Ascending aorta (tissue), 2 donors: ENCODE results near the gene ATF1. TPM values are rescaled to one million over a fixed set of nuclear protein-coding genes. Genes with fewer than 3 reads are reported as not detected.

Experiments
- DNase-seq, 2 donors: peaks; one replicate each; pipeline ENCODE4 v3.0.0-alpha.2; 2019; ENCODE audit warnings: low spot score in 2 of 2
- H3K27ac ChIP-seq, 2 donors: fragments of 200-600 bp; sonication (generic); one replicate each; pipeline ENCODE4 v1.5.1; 2016 to 2017; ENCODE audit warnings: mild to moderate bottlenecking in 1 of 2
- H3K27me3 ChIP-seq: fragments of 200-600 bp; sonication (generic); one replicate; pipeline ENCODE4 v1.5.1; 2017
- H3K36me3 ChIP-seq, 2 donors: fragments of 200-600 bp; sonication (generic); one replicate each; pipeline ENCODE4 v1.5.1; 2016
- H3K4me1 ChIP-seq, 2 donors: fragments of 200-600 bp; sonication (generic); one replicate each; pipeline ENCODE4 v1.5.1; 2016 to 2017; ENCODE audit warnings: mild to moderate bottlenecking in 1 of 2
- H3K4me3 ChIP-seq, 2 donors: fragments of 200-600 bp; sonication (generic); one replicate each; pipeline ENCODE4 v1.5.1; 2016 to 2017; ENCODE audit warnings: mild to moderate bottlenecking in 1 of 2
- H3K9me3 ChIP-seq, 2 donors: fragments of 200-600 bp; sonication (generic); one replicate each; pipeline ENCODE4 v1.5.1; 2016
- intact Hi-C: fragments of 100-400 bp; cut with DNase I; formaldehyde crosslinking; loops from one replicate; pipeline ENCODE4 v1.15.1; 2023
- total RNA-seq: library from RNA; depleted of rRNA; stranded (reverse); fragments of >200 nt; gene quantifications from one replicate; pipeline ENCODE4 v1.1.0, GENCODE V29; 2016
- TF ChIP-seq, protein P1 (sequence below), 3 experiments: fragments of 200-600 bp in 2 of 3; fragments of 450-650 bp in 1 of 3; sonication (generic) in 2 of 3; IDR thresholded peaks; one replicate each; pipeline ENCODE4 v1.5.1; 2016 to 2019; ENCODE audit warnings: antibody characterized with exemption in 3 of 3, mild to moderate bottlenecking in 1 of 3, moderate library complexity in 1 of 3

ATF1 gene
- total RNA-seq, 1 donor from 2014 or later = 6.8 TPM

DNA sequence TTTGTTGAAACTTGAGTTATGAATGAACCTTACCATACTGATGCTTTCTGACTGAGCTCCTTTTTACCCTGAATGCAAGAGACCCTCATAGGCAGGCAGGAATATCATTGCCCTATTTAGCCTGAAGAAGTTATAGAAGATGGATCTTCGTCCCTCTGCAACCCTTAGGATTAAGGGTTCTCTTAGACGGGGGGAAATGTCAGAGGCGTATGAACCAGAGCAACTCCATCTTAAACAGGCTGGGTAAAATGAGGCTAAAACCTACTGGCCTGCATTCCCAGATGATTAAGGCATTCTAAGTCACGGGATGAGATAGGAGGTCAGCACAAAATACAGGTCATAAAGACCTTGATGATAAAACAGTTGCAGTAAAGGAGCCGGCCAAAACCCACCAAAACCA lies 7.5 kb downstream of the ATF1 start:
- no peak for DNase-seq
- H3K4me3 ChIP-seq = no peak overlapping the region
- H3K27ac ChIP-seq = no peak overlapping the region
- TF ChIP-seq, protein P1, sequence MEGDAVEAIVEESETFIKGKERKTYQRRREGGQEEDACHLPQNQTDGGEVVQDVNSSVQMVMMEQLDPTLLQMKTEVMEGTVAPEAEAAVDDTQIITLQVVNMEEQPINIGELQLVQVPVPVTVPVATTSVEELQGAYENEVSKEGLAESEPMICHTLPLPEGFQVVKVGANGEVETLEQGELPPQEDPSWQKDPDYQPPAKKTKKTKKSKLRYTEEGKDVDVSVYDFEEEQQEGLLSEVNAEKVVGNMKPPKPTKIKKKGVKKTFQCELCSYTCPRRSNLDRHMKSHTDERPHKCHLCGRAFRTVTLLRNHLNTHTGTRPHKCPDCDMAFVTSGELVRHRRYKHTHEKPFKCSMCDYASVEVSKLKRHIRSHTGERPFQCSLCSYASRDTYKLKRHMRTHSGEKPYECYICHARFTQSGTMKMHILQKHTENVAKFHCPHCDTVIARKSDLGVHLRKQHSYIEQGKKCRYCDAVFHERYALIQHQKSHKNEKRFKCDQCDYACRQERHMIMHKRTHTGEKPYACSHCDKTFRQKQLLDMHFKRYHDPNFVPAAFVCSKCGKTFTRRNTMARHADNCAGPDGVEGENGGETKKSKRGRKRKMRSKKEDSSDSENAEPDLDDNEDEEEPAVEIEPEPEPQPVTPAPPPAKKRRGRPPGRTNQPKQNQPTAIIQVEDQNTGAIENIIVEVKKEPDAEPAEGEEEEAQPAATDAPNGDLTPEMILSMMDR (IDR thresholded peaks at IDR 0.05) = no peak
- peaks cover 0 to 4% of the 10 kb centered on the region in 2 donors for H3K36me3 ChIP-seq
- no peaks in the 10 kb centered on the region for H3K27me3 ChIP-seq
- H3K4me1 ChIP-seq = no peaks in the 10 kb centered on the region
- intact Hi-C loops = no loop called here
- H3K9me3 ChIP-seq = no peaks in the 10 kb centered on the region

DNA sequence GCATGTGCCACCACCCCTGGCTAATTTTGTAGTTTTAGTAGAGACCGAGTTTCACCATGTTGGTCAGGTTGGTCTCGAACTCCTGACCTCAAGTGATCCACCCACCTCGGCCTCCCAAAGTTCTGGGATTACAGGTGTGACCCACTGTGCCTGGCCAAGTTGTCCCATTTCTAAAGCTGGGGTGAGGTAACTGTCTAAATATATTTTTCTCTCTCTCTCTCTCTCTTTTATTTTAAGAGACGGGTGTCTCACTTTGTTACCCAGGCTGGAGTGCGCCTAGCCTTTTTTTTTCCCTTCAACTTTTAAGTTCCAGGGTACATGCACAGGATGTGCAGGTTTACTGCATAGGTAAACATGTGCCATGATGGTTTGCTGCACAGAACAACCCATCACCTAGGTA lies 8.6 kb downstream of the ATF1 start:
- TF ChIP-seq, protein P1 (IDR thresholded peaks at IDR 0.05) = no peak
- Histone ChIP-seq H3K4me1 (no peaks in the 10 kb centered on the region), H3K36me3 (peaks cover 0 to 4% of the 10 kb centered on the region in 2 donors), H3K27me3 (no peaks in the 10 kb centered on the region), H3K4me3 (no peak overlapping the region), H3K27ac (no peak overlapping the region), H3K9me3 (no peaks in the 10 kb centered on the region)
- intact Hi-C loops = no loop called here
- DNase-seq = no peak

DNA sequence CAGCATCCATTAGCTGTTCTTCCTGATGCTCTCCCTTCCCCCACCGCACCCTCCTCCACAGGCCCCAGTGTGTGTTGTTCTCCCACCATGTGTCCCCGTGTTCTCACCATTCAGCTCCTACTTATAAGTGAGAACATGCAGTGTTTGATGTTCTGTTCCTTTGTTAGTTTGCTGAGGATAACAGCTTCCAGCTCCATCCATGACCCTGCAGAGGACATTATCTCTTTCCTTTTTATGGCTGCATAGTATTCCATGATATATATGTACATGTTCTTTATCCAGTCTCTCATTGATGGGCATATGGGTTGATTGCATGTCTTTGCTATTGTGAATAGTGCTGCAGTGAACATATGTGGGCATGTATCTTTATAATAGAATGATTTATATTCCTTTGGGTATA lies 9.0 kb downstream of the ATF1 start:
- Histone ChIP-seq H3K9me3 (no peaks in the 10 kb centered on the region), H3K4me1 (no peaks in the 10 kb centered on the region)

DNA sequence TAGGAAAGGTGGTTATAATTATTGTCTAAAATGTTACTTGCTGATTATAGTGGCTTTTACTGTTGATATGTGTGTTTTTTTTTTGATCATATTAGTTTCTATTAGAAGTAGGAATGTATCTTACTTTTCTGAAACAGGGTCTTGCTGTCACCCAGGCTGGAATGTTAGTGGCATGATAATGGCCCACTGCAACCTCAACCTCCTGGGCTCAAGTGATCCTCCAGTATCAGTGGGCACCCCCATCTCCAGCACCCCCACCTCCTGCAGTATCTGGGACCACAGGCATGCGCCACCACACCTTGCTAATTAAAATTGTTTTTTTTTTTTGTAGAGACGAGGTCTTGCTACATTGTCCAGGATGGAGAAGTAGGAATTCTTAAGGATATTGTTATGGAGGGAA lies 11.3 kb downstream of the ATF1 start:
- TF ChIP-seq, protein P1 (IDR thresholded peaks at IDR 0.05) = no peak
- Histone ChIP-seq H3K4me3 (no peak overlapping the region), H3K27me3 (no peaks in the 10 kb centered on the region), H3K36me3 (peaks cover 0 to 7% of the 10 kb centered on the region in 2 donors), H3K9me3 (no peaks in the 10 kb centered on the region), H3K4me1 (no peaks in the 10 kb centered on the region), H3K27ac (no peak overlapping the region)
- intact Hi-C loops = no loop called here
- DNase-seq = no peak

More for the DNA sequence above, 9.0 kb downstream of the ATF1 start:
- H3K4me3 ChIP-seq = no peak overlapping the region
- intact Hi-C loops = no loop called here
- no peak for DNase-seq
- H3K27ac ChIP-seq = no peak overlapping the region
- H3K36me3 ChIP-seq = peaks cover 0 to 4% of the 10 kb centered on the region in 2 donors
- no peaks in the 10 kb centered on the region for H3K27me3 ChIP-seq
- TF ChIP-seq, protein P1 (IDR thresholded peaks at IDR 0.05) = no peak

GRCh38 chr12:50776749-50777728 lies 13.1 kb downstream of the ATF1 start:
- intact Hi-C loops = no loop called here
- no peaks in the 10 kb centered on the region for H3K9me3 ChIP-seq
- no peak for DNase-seq
- no peaks in the 10 kb centered on the region for H3K27me3 ChIP-seq
- H3K4me3 ChIP-seq = no peak overlapping the region
- H3K36me3 ChIP-seq = peaks cover 13 to 23% of the 10 kb centered on the region in 2 donors
- H3K4me1 ChIP-seq = no peaks in the 10 kb centered on the region
- TF ChIP-seq, protein P1 (IDR thresholded peaks at IDR 0.05) = no peak
- H3K27ac ChIP-seq = no peak overlapping the region
